GM04503 (cell line): ENCODE results near the gene ANKS1B.
"Not testable (repeated sequence)": the region's sequence is repeated elsewhere in the genome, so short reads cannot be mapped to it uniquely, and the experiment has no call there.

Experiments
- DNase-seq: peaks from one replicate; pipeline ENCODE4 v3.0.0-alpha.2; 2012; ENCODE audit warnings: low read depth

ANKS1B gene

GRCh38 chr12:99267038-99267437, 717.7 kb downstream of the ANKS1B start:
- DNase-seq, result no peak

GRCh38 chr12:99265648-99266047, 719.1 kb downstream of the ANKS1B start:
- no peak for DNase-seq

GRCh38 chr12:99261256-99261655, 723.5 kb downstream of the ANKS1B start:
- DNase-seq, result no peak

GRCh38 chr12:99260456-99260996, 724.2 kb downstream of the ANKS1B start:
- DNase-seq, result no peak

GRCh38 chr12:99259040-99259934, 725.4 kb downstream of the ANKS1B start:
- DNase-seq, result no peak

- no peak for DNase-seq
Measured at GRCh38 chr12:99257672-99258071, 727.1 kb downstream of the ANKS1B start.

GRCh38 chr12:99253068-99253467, 731.7 kb downstream of the ANKS1B start:
- DNase-seq, result no peak

- no peak for DNase-seq
Measured at GRCh38 chr12:99250091-99250490, 734.6 kb downstream of the ANKS1B start.

GRCh38 chr12:99249543-99249942, 735.2 kb downstream of the ANKS1B start:
- DNase-seq, result no peak

- not testable (repeated sequence) for DNase-seq
Measured at GRCh38 chr12:99237907-99238538, 746.7 kb downstream of the ANKS1B start.

- DNase-seq, result no peak
Measured at GRCh38 chr12:99235381-99235780, 749.4 kb downstream of the ANKS1B start.

GRCh38 chr12:99234702-99235101, 750.0 kb downstream of the ANKS1B start:
- no peak for DNase-seq

GRCh38 chr12:99232324-99232723, 752.4 kb downstream of the ANKS1B start:
- DNase-seq, result no peak

- DNase-seq, result no peak
Measured at GRCh38 chr12:99231031-99231430, 753.7 kb downstream of the ANKS1B start.

GRCh38 chr12:99224237-99224636, 760.5 kb downstream of the ANKS1B start:
- no peak for DNase-seq

GRCh38 chr12:99223579-99223978, 761.2 kb downstream of the ANKS1B start:
- no peak for DNase-seq

- no peak for DNase-seq
Measured at GRCh38 chr12:99213047-99213446, 771.7 kb downstream of the ANKS1B start.

- DNase-seq, result no peak
Measured at GRCh38 chr12:99212275-99212674, 772.5 kb downstream of the ANKS1B start.

GRCh38 chr12:99205111-99205510, 779.6 kb downstream of the ANKS1B start:
- no peak for DNase-seq

GRCh38 chr12:99201906-99202645, 782.7 kb downstream of the ANKS1B start:
- no peak for DNase-seq

GRCh38 chr12:99200711-99201384, 783.9 kb downstream of the ANKS1B start:
- no peak for DNase-seq

- DNase-seq, result no peak
Measured at GRCh38 chr12:99195474-99195873, 789.3 kb downstream of the ANKS1B start.
